B cell (primary cell): ENCODE measurements around the gene DPYSL4.

Experiments used
- EZH2 ChIP-seq: IDR thresholded peaks from 2 replicates; pipeline ENCODE4 v1.6.1; 2012; ENCODE audit warnings: borderline replicate concordance, low read depth, mild to moderate bottlenecking, moderate library complexity, low read length; ENCODE audit not compliant: insufficient read depth, poor library complexity, severe bottlenecking
- TF ChIP-seq, protein P1 (sequence below): fragments of 200-600 bp; IDR thresholded peaks from one replicate; pipeline ENCODE4 v1.8.0; 2022; ENCODE audit warnings: antibody characterized with exemption, mild to moderate bottlenecking

DNA sequence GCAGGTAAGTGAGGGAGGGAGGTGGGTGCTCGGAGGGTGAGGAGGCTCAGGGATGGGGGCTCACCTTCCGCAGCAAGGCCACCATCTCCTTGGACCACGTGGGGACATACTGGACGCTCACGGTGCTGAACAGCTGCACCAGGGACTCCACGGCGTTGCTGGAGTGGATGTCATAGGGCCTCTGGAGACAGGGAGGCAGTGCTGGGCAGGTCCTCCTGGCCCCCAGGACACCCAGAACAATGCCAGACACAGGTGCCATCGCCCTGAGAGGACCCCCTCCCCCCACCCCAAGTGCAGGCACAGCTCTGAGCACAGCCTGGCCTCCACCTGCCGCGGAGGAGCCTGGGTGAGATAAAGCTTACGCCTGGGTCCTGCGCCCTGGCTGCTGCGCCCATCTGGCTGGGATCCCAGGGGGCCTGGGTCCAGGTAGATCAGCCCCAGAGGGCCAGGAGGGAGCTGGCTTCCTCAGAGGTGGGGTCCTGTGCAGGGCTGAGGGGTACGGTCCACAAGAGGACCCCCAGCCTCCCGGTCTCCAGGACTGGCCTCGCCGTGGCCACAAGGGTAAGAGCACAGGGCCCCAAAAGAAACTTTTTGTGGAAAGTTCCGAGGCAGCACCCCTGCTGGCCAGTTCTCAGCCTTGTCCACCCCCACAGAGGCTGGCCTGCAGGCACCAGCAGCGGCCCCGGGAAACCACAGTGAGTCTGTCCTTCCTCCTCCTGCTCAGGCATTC lies 37.8 kb downstream of the DPYSL4 start:
- TF ChIP-seq, protein P1, sequence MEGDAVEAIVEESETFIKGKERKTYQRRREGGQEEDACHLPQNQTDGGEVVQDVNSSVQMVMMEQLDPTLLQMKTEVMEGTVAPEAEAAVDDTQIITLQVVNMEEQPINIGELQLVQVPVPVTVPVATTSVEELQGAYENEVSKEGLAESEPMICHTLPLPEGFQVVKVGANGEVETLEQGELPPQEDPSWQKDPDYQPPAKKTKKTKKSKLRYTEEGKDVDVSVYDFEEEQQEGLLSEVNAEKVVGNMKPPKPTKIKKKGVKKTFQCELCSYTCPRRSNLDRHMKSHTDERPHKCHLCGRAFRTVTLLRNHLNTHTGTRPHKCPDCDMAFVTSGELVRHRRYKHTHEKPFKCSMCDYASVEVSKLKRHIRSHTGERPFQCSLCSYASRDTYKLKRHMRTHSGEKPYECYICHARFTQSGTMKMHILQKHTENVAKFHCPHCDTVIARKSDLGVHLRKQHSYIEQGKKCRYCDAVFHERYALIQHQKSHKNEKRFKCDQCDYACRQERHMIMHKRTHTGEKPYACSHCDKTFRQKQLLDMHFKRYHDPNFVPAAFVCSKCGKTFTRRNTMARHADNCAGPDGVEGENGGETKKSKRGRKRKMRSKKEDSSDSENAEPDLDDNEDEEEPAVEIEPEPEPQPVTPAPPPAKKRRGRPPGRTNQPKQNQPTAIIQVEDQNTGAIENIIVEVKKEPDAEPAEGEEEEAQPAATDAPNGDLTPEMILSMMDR: no peak
- TF ChIP-seq EZH2: no peak
